C4-2B (cell line): ENCODE data around the gene ZNF280A.

ENCODE experiments used
- CTCF ChIP-seq: fragments of 450-650 bp; conservative IDR thresholded peaks from 2 replicates; pipeline ENCODE4 v1.5.1; 2017; ENCODE audit warnings: mild to moderate bottlenecking
- ZFX ChIP-seq: fragments of 450-650 bp; IDR thresholded peaks from 2 replicates; pipeline ENCODE4 v1.6.1; 2017

DNA sequence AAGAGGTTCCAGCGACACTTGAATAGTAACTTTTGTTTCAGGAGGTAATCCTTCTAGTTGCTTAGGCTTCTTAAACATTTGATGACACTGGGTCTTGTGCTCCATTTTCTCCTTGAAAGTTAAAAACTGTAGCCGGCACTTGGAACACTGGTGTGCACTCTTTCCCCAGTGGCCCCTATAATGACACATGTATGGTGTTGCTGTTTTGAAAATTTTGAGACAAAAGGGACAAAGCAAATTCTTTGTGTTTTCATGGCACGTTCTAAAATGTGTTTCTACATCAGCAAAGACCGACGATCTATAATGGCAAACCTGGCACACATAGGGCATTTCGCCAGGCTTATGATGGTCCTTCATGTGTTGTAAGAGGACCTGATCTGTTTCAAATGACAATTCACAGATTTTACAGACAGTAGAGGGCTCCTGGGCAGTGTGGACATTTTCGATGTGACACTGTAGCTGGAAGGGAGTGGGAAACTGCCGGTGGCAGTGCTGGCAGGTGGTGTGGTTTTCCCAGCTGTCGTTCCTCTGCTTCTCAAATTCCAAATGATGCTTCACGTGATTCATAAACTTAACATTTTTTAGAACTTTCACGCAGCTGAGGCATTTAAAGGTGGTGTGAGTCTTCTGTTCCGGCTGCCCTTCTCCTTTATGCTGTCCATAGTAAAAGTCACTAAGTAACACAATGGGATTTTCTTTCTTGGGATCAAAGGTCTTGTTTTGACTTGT is 32.0 kb downstream of the ZNF280A start:
- no peak for TF ChIP-seq CTCF
- TF ChIP-seq ZFX = no peak
